OCI-LY7 (cell line): ENCODE measurements around the gene CCL15. TPM values are rescaled to one million over a fixed set of nuclear protein-coding genes. Genes with fewer than 3 reads are reported as not detected.

Experiments used
- BruUV-seq: library from RNA; stranded (reverse); fragments of 400-500 nt; replicated peaks from 2 replicates; lab custom pipeline; 2021; lab: Mats Ljungman, UMichigan
- CTCF ChIA-PET: fragments of 300-600 bp; sonication (Branson Sonifier 250); formaldehyde crosslinking; loops from one replicate; lab custom pipeline; 2022; ENCODE audit warnings: antibody characterized with exemption; ENCODE audit not compliant: unreplicated experiment; lab: Charles Lee
- POLR2A ChIA-PET: fragments of 300-600 bp; sonication (Branson Sonifier 250); formaldehyde crosslinking; loops from one replicate; lab custom pipeline; 2022; ENCODE audit warnings: antibody characterized with exemption; lab: Charles Lee
- DNase-seq: peaks from one replicate; pipeline ENCODE4 v3.0.0-alpha.2; 2015; ENCODE audit warnings: low spot score
- H2AFZ ChIP-seq: fragments of 200-600 bp; sonication (generic), shearing (Covaris generic); 2 replicates; pipeline ENCODE4 v1.6.1; 2014; ENCODE audit warnings: mild to moderate bottlenecking, antibody characterized with exemption, low read length, moderate library complexity
- H3K27ac ChIP-seq: fragments of 200-600 bp; sonication (generic); 2 replicates; pipeline ENCODE4 v1.5.1; 2014; ENCODE audit warnings: mixed run types, low read depth, mild to moderate bottlenecking, moderate library complexity, low read length, inconsistent platforms; ENCODE audit not compliant: poor library complexity, severe bottlenecking
- H3K36me3 ChIP-seq: fragments of 200-600 bp; sonication (generic); 2 replicates; pipeline ENCODE4 v1.6.1; 2014; ENCODE audit warnings: mild to moderate bottlenecking, antibody characterized with exemption, low read length, moderate library complexity, mixed read lengths; ENCODE audit not compliant: insufficient read depth
- H3K4me1 ChIP-seq: fragments of 200-600 bp; sonication (generic); 2 replicates; pipeline ENCODE4 v1.5.1; 2014; ENCODE audit warnings: mild to moderate bottlenecking, low read length; ENCODE audit not compliant: insufficient read depth, poor library complexity, severe bottlenecking
- H3K4me2 ChIP-seq: fragments of 200-600 bp; sonication (generic); 2 replicates; pipeline ENCODE4 v1.6.1; 2014; ENCODE audit warnings: mild to moderate bottlenecking, low read length
- H3K4me3 ChIP-seq: fragments of 200-600 bp; sonication (generic); 2 replicates; pipeline ENCODE4 v1.5.1; 2014; ENCODE audit warnings: mild to moderate bottlenecking, low read depth, low read length; ENCODE audit not compliant: poor library complexity, severe bottlenecking
- H3K79me2 ChIP-seq: fragments of 200-600 bp; sonication (generic); 2 replicates; pipeline ENCODE4 v1.6.1; 2016; ENCODE audit warnings: low read depth, mild to moderate bottlenecking, low read length, moderate library complexity, mixed read lengths; ENCODE audit not compliant: insufficient read depth
- H3K9me2 ChIP-seq: fragments of 200-600 bp; sonication (generic); 2 replicates; pipeline ENCODE4 v1.6.1; 2016; ENCODE audit warnings: mild to moderate bottlenecking, low read length, mixed read lengths; ENCODE audit not compliant: insufficient read depth
- H3K9me3 ChIP-seq: fragments of 200-600 bp; sonication (generic); 2 replicates; pipeline ENCODE4 v1.6.1; 2014; ENCODE audit warnings: mild to moderate bottlenecking, mixed run types, low read length, mixed read lengths
- H4K20me1 ChIP-seq: fragments of 200-600 bp; sonication (generic); 2 replicates; pipeline ENCODE4 v1.6.1; 2014; ENCODE audit warnings: mild to moderate bottlenecking, antibody characterized with exemption, low read length, moderate library complexity, mixed read lengths; ENCODE audit not compliant: insufficient read depth
- CTCF ChIP-seq: fragments of 200-600 bp; sonication (generic); conservative IDR thresholded peaks from 2 replicates; pipeline ENCODE4 v1.5.1; 2014; ENCODE audit warnings: mild to moderate bottlenecking, antibody characterized with exemption, low read length, moderate library complexity, mixed read lengths
- EZH2phosphoT487 ChIP-seq: fragments of 200-600 bp; sonication (generic); IDR thresholded peaks from 2 replicates; pipeline ENCODE4 v1.6.1; 2018; ENCODE audit warnings: low read depth, borderline replicate concordance, mild to moderate bottlenecking, mixed run types, antibody characterized with exemption, low read length, moderate library complexity, mixed read lengths
- intact Hi-C: fragments of 100-400 bp; cut with micrococcal nuclease; formaldehyde crosslinking; loops from one replicate; pipeline ENCODE4 v1.10.0; 2022; ENCODE audit not compliant: unreplicated experiment
- total RNA-seq, 2 experiments: library from RNA; depleted of rRNA in 1 of 2; stranded (reverse); fragments of >200 nt in 1 of 2; shearing (Covaris generic) in 1 of 2; gene quantifications; 2 replicates each; pipeline ENCODE4 v1.2.3, GENCODE V29; 2014 to 2022

Gene CCL15
- total RNA-seq, 2 experiments from 2014 or later, result not detected

- DNase-seq, result no peak
- Histone ChIP-seq H4K20me1 (no peaks in the 10 kb centered on the region), H3K79me2 (no peaks in the 10 kb centered on the region), H3K4me3 (no peak overlapping the region), H3K4me2 (no peak overlapping the region), H3K27ac (no peak overlapping the region), H2AFZ (no peak overlapping the region), H3K9me3 (no peaks in the 10 kb centered on the region), H3K4me1 (no peaks in the 10 kb centered on the region), H3K9me2 (no peaks in the 10 kb centered on the region), H3K36me3 (no peaks in the 10 kb centered on the region)
- no TSS peak for BruUV-seq
- POLR2A ChIA-PET, result no interaction called here
- no peak for TF ChIP-seq EZH2phosphoT487
- no peak for TF ChIP-seq CTCF
- CTCF ChIA-PET, result no interaction called here
- intact Hi-C loops, result loop anchor here (10.0 kb wide), 1 partner anchor 97 kb away; no protein-coding TSS in a partner anchor
These were observed 23.8 kb downstream of the CCL15 start for GRCh38 chr17:35977509-35977908.

GRCh38 chr17:35973333-35974260, 27.8 kb downstream of the CCL15 start:
- TF ChIP-seq CTCF (no peak), EZH2phosphoT487 (no peak)
- POLR2A ChIA-PET, result interaction anchor here (0.7 kb wide), 1 partner anchor 27 kb away, joined by 8 read pairs; the partner anchor contains the start of gene CCL15
- no peaks in the 10 kb centered on the region for H3K36me3 ChIP-seq
- intact Hi-C loops, result loop anchor here (10.0 kb wide), 1 partner anchor 101 kb away; no protein-coding TSS in a partner anchor
- no peaks in the 10 kb centered on the region for H3K79me2 ChIP-seq
- H3K4me2 ChIP-seq, result no peak overlapping the region
- no peak overlapping the region for H3K4me3 ChIP-seq
- CTCF ChIA-PET, result no interaction called here
- no peaks in the 10 kb centered on the region for H3K9me2 ChIP-seq
- DNase-seq, result no peak
- H3K27ac ChIP-seq, result no peak overlapping the region
- no peaks in the 10 kb centered on the region for H4K20me1 ChIP-seq
- H3K9me3 ChIP-seq, result no peaks in the 10 kb centered on the region
- no TSS peak for BruUV-seq
- H2AFZ ChIP-seq, result no peak overlapping the region
- no peaks in the 10 kb centered on the region for H3K4me1 ChIP-seq

GRCh38 chr17:35972945-35973332, 28.4 kb downstream of the CCL15 start:
- TF ChIP-seq EZH2phosphoT487 (no peak), CTCF (no peak)
- ChIA-PET CTCF (no interaction called here), POLR2A (interaction anchor here (0.6 to 0.7 kb wide), 2 partner anchors 28 to 224 kb away, joined by 3 to 8 read pairs; partner anchors contain the start of gene CCL15)
- BruUV-seq, result no TSS peak
- DNase-seq, result no peak
- no peaks in the 10 kb centered on the region for H3K9me3 ChIP-seq
- no peaks in the 10 kb centered on the region for H3K9me2 ChIP-seq
- no peaks in the 10 kb centered on the region for H3K4me1 ChIP-seq
- H3K4me2 ChIP-seq, result no peak overlapping the region
- H3K36me3 ChIP-seq, result no peaks in the 10 kb centered on the region
- no peak overlapping the region for H3K27ac ChIP-seq
- no peak overlapping the region for H3K4me3 ChIP-seq
- H4K20me1 ChIP-seq, result no peaks in the 10 kb centered on the region
- H2AFZ ChIP-seq, result no peak overlapping the region
- no peaks in the 10 kb centered on the region for H3K79me2 ChIP-seq
- intact Hi-C loops, result loop anchor here (10.0 kb wide), 1 partner anchor 102 kb away; no protein-coding TSS in a partner anchor
